HepG2 (cell line): ENCODE data around the gene LASP1. TPM values are rescaled to one million over a fixed set of nuclear protein-coding genes. Genes with fewer than 3 reads are reported as not detected.

Experiments used
- ATAC-seq: fragments of 200-7000 bp; cut with Tn5 transposase; 3 replicates; pipeline ENCODE4 v1.9.1; 2020; ENCODE audit warnings: mild to moderate bottlenecking, moderate library complexity
- BruUV-seq: library from RNA; stranded (reverse); fragments of 400-500 nt; replicated peaks from 2 replicates; lab custom pipeline; 2021; lab: Mats Ljungman, UMichigan
- CTCF ChIA-PET: fragments of 300-600 bp; formaldehyde crosslinking; extraction: SDS; loops from one replicate; lab custom pipeline; 2021; ENCODE audit warnings: low total read pairs, inconsistent platforms, low intra/inter-chr PET ratio; lab: Yijun Ruan, JAX
- POLR2A ChIA-PET: fragments of 350-600 bp; sonication (Branson Sonifier 250); formaldehyde crosslinking; loops from one replicate; lab custom pipeline; 2020; ENCODE audit warnings: antibody characterized with exemption, inconsistent platforms; lab: Yijun Ruan, JAX
- DNase-seq: peaks from one replicate; pipeline ENCODE4 v3.0.0-alpha.2; 2015; ENCODE audit warnings: low spot score
- FAIRE-seq: peaks from 3 replicates; lab custom pipeline; 2011; peaks lifted over from hg19 to GRCh38; lab: Jason Lieb, UNC
- H2AFZ ChIP-seq: one replicate; pipeline ENCODE4 v1.6.1; 2011; ENCODE audit warnings: low read length, inconsistent platforms
- H3K27ac ChIP-seq: fragments of 300-600 bp; 3 replicates; pipeline ENCODE4 v1.8.0; 2011; ENCODE audit warnings: mixed run types, mild to moderate bottlenecking, mixed read lengths, low read length, inconsistent platforms; ENCODE audit not compliant: insufficient read depth; ENCODE audit errors: extremely low read length
- H3K27me3 ChIP-seq, 2 experiments: fragments of 200-600 bp in 1 of 2; 2 replicates in 1 of 2; 3 replicates in 1 of 2; pipeline versions ENCODE4 v1.6.0 to v1.8.0; 2011; ENCODE audit warnings: low read length in 2 of 2, mild to moderate bottlenecking in 2 of 2, moderate library complexity in 2 of 2, inconsistent platforms in 1 of 2; ENCODE audit not compliant: insufficient read depth in 2 of 2, control insufficient read depth in 1 of 2
- H3K36me3 ChIP-seq, 2 experiments: fragments of 200-600 bp in 1 of 2; replicated peaks in 1 of 2; 2 replicates in 1 of 2; 3 replicates in 1 of 2; pipeline versions ENCODE4 v1.5.1 to v1.8.0; 2011; ENCODE audit warnings: low read length in 2 of 2, inconsistent platforms in 1 of 2; ENCODE audit not compliant: insufficient read depth in 2 of 2, control insufficient read depth in 1 of 2
- H3K4me1 ChIP-seq: 2 replicates; pipeline ENCODE4 v1.5.1; 2012; ENCODE audit warnings: low read length, inconsistent platforms; ENCODE audit not compliant: insufficient read depth
- H3K4me2 ChIP-seq: 2 replicates; pipeline ENCODE4 v1.6.0; 2011; ENCODE audit warnings: low read depth, low read length, inconsistent platforms
- H3K4me3 ChIP-seq, 3 experiments: fragments of 200-600 bp in 1 of 3; sonication (generic), shearing (Covaris generic) in 1 of 3; replicated peaks in 1 of 3; 2 replicates each; pipeline ENCODE4 v1.5.1; 2011 to 2016; ENCODE audit warnings: low read length in 3 of 3, inconsistent platforms in 2 of 3, low read depth in 2 of 3, mild to moderate bottlenecking in 2 of 3, control low read depth in 1 of 3, mixed read lengths in 1 of 3; ENCODE audit not compliant: insufficient read depth in 1 of 3
- H3K79me2 ChIP-seq: one replicate; pipeline ENCODE4 v1.6.1; 2011; ENCODE audit warnings: low read length, inconsistent platforms; ENCODE audit not compliant: insufficient read depth
- H3K9ac ChIP-seq: 2 replicates; pipeline ENCODE4 v1.6.0; 2011; ENCODE audit warnings: mild to moderate bottlenecking, low read depth, low read length, inconsistent platforms; ENCODE audit not compliant: insufficient read depth
- H3K9me3 ChIP-seq: 2 replicates; pipeline ENCODE4 v1.5.1; 2012; ENCODE audit warnings: mild to moderate bottlenecking, low read length
- H4K20me1 ChIP-seq: 2 replicates; pipeline ENCODE4 v1.6.0; 2011; ENCODE audit warnings: inconsistent platforms, mild to moderate bottlenecking, low read length, moderate library complexity; ENCODE audit not compliant: insufficient read depth
- AGO2 ChIP-seq: fragments of 200-400 bp; formaldehyde crosslinking; optimal IDR thresholded peaks from 2 replicates; pipeline ENCODE3; 2017; ENCODE audit warnings: mild to moderate bottlenecking, low read depth, low read length, moderate library complexity
- DRAP1 ChIP-seq: IDR thresholded peaks from 2 replicates; pipeline ENCODE4 v1.6.1; 2016; ENCODE audit warnings: missing genetic modification reagents, missing compliant biosample characterization
- HES4 ChIP-seq: sonication (generic); formaldehyde crosslinking; IDR thresholded peaks from 2 replicates; pipeline ENCODE4 v1.9.0; 2021; ENCODE audit warnings: mild to moderate bottlenecking, missing genetic modification reagents, borderline replicate concordance
- HNF4A ChIP-seq: sonication (generic); formaldehyde crosslinking; IDR thresholded peaks from 2 replicates; pipeline ENCODE4 v1.4.0; 2020; ENCODE audit warnings: missing genetic modification reagents
- KAT2B ChIP-seq: fragments of 150-350 bp; IDR thresholded peaks from 2 replicates; pipeline ENCODE4 v1.6.1; 2014; ENCODE audit warnings: low read depth, low read length, borderline replicate concordance
- MYPOP ChIP-seq: sonication (generic); formaldehyde crosslinking; IDR thresholded peaks from 2 replicates; pipeline ENCODE4 v1.8.1; 2023; ENCODE audit warnings: mild to moderate bottlenecking, moderate library complexity, missing genetic modification reagents
- PAF1 ChIP-seq: IDR thresholded peaks from 2 replicates; pipeline ENCODE4 v1.6.1; 2016; ENCODE audit warnings: missing genetic modification reagents, missing compliant biosample characterization
- SIN3A ChIP-seq: IDR thresholded peaks from 2 replicates; pipeline ENCODE4 v1.6.1; 2011; ENCODE audit warnings: low read depth, mild to moderate bottlenecking, control low read depth, low read length, borderline replicate concordance
- ZMYM3 ChIP-seq: sonication (generic); formaldehyde crosslinking; IDR thresholded peaks from 2 replicates; pipeline ENCODE4 v1.5.1; 2020; ENCODE audit warnings: mild to moderate bottlenecking, missing genetic modification reagents
- ZNF317 ChIP-seq: sonication (generic); formaldehyde crosslinking; IDR thresholded peaks from 2 replicates; pipeline ENCODE4 v1.5.0; 2020; ENCODE audit warnings: mild to moderate bottlenecking, missing genetic modification reagents
- ZNF629 ChIP-seq: sonication (generic); formaldehyde crosslinking; conservative IDR thresholded peaks from 2 replicates; pipeline ENCODE4 v1.5.0; 2020; ENCODE audit warnings: missing genetic modification reagents
- ZNF687 ChIP-seq: sonication (generic); formaldehyde crosslinking; IDR thresholded peaks from 2 replicates; pipeline ENCODE4 v1.5.1; 2020; ENCODE audit warnings: mild to moderate bottlenecking, missing genetic modification reagents, moderate library complexity
- ZNF768 ChIP-seq: sonication (generic); formaldehyde crosslinking; IDR thresholded peaks from 2 replicates; pipeline ENCODE4 v1.4.0; 2020; ENCODE audit warnings: missing genetic modification reagents
- whole genome bisulfite sequencing: methylation state at CpG from one replicate; pipeline ENCODE4 v1.1.6; 2017; ENCODE audit warnings: low lambda C conversion rate; 5-methylcytosine and 5-hydroxymethylcytosine counted together
- in situ Hi-C: cut with HindIII; loops from 2 replicates; pipeline ENCODE4 v1.10.0; 2017; ENCODE audit warnings: low pct_unique_long_range_greater_than_20kb; ENCODE audit not compliant: extremely low pct_ligation_motif_present
- intact Hi-C: fragments of 100-400 bp; cut with micrococcal nuclease; formaldehyde crosslinking; loops from one replicate; pipeline ENCODE4 v1.10.0; 2022; ENCODE audit not compliant: unreplicated experiment
- polyA plus RNA-seq, 8 experiments: library from polyadenylated mRNA; depleted of rRNA in 3 of 8; stranded (reverse) in 7 of 8; unstranded in 1 of 8; fragments of >200 nt; fragmentation: Illumina TruSeq in 4 of 8; extraction: Trizol in 4 of 8; gene quantifications; 2 replicates each; pipeline versions ENCODE4 v1.2.1 to v1.2.3, GENCODE V29; 2011 to 2016; ENCODE audit warnings: low read depth in 4 of 8, missing spikeins in 1 of 8, mixed read lengths in 1 of 8; ENCODE audit not compliant: insufficient read depth in 1 of 8
- total RNA-seq, 5 experiments: library from RNA; depleted of rRNA; stranded (reverse); fragments of >200 nt; fragmentation: Illumina TruSeq; extraction: Trizol; gene quantifications; 2 replicates each; pipeline ENCODE4 v1.2.3, GENCODE V29; 2016; ENCODE audit warnings: low read depth in 1 of 5

Gene LASP1
- total and polyA plus RNA-seq, 2 of the 13 experiments (the other 11 are each of a cell fraction or from before 2014, with no cell fraction given): 70.1 to 97.0 TPM

- Histone ChIP-seq H3K4me2 (no peak overlapping the region), H3K27me3 (no peaks in the 10 kb centered on the region), H2AFZ (no peak overlapping the region), H3K4me3 (no peak overlapping the region), H3K36me3 (peaks cover 59 to 89% of the 10 kb centered on the region in 2 experiments), H3K9ac (no peak overlapping the region), H3K27ac (no peak overlapping the region), H3K79me2 (peaks cover 32% of the 10 kb centered on the region), H3K4me1 (peaks cover 23% of the 10 kb centered on the region), H3K9me3 (no peaks in the 10 kb centered on the region), H4K20me1 (peaks cover 34% of the 10 kb centered on the region)
- POLR2A ChIA-PET: interaction anchor here (1.2 to 1.4 kb wide), 2 partner anchors 18 to 35 kb away, joined by 3 to 9 read pairs; partner anchors contain the start of gene RPL23
- TF ChIP-seq HNF4A (no peak), ZNF317 (no peak), ZMYM3 (peak; percentile 41; the same call in 1 of the 2 replicates), DRAP1 (CRISPR knock-in tag) (no peak), ZNF768 (CRISPR knock-in tag) (peak; percentile 70), ZNF629 (CRISPR knock-in tag) (peak; percentile 92)
- no TSS peak for BruUV-seq
- FAIRE-seq (no peak), ATAC-seq (no peak), DNase-seq (no peak)
- CTCF ChIA-PET: no interaction called here
- in situ Hi-C loops: no loop called here
- WGBS: 94% methylated on average over 9 of the region's 9 CpGs
- intact Hi-C loops: no loop called here
These were observed 19.0 kb downstream of the LASP1 start for GRCh38 chr17:38888842-38889241.

GRCh38 chr17:38889745-38890409 is 20.0 kb downstream of the LASP1 start:
- ATAC-seq (no peak), DNase-seq (no peak), FAIRE-seq (no peak)
- in situ Hi-C loops (no loop called here), intact Hi-C loops (no loop called here)
- Histone ChIP-seq H3K4me2 (no peak overlapping the region), H3K9me3 (no peaks in the 10 kb centered on the region), H3K4me1 (peaks cover 13% of the 10 kb centered on the region), H3K9ac (no peak overlapping the region), H3K79me2 (peaks cover 28% of the 10 kb centered on the region), H3K27me3 (no peaks in the 10 kb centered on the region), H3K4me3 (no peak overlapping the region), H4K20me1 (peaks cover 30% of the 10 kb centered on the region), H2AFZ (no peak overlapping the region), H3K27ac (no peak overlapping the region), H3K36me3 (peaks cover 59 to 90% of the 10 kb centered on the region in 2 experiments)
- CTCF ChIA-PET: no interaction called here
- POLR2A ChIA-PET: no interaction called here
- 98% methylated on average over 12 of the region's 12 CpGs for WGBS
- no TSS peak for BruUV-seq
- TF ChIP-seq ZNF687: peak; percentile 14; the same call in 1 of the 2 replicates
- peak; percentile 20; the same call in 1 of the 2 replicates for TF ChIP-seq ZNF768 (CRISPR knock-in tag)
- no peak for TF ChIP-seq SIN3A
- TF ChIP-seq KAT2B: no peak
- TF ChIP-seq AGO2: peak; percentile 54
- no peak for TF ChIP-seq MYPOP (CRISPR knock-in tag)
- no peak for TF ChIP-seq PAF1 (CRISPR knock-in tag)
- 0 out of 2 replicates have a peak, but pooled peaks have one; percentile 35 for TF ChIP-seq HES4 (CRISPR knock-in tag)
